Panc1 (cell line): ENCODE results near the gene RASGEF1C. TPM values are rescaled to one million over a fixed set of nuclear protein-coding genes. Genes with fewer than 3 reads are reported as not detected.

Source experiments
- ATAC-seq: fragments of 200-7000 bp; cut with Tn5 transposase; 2 replicates; pipeline ENCODE4 v1.9.1; 2020; ENCODE audit warnings: mild to moderate bottlenecking, moderate library complexity
- BruUV-seq: library from RNA; stranded (reverse); fragments of 400-500 nt; replicated peaks from 2 replicates; lab custom pipeline; 2021; lab: Mats Ljungman, UMichigan
- CTCF ChIA-PET: fragments of 300-600 bp; sonication (Branson Sonifier 250); formaldehyde crosslinking; loops from one replicate; lab custom pipeline; 2022; ENCODE audit warnings: antibody characterized with exemption; lab: Charles Lee
- POLR2A ChIA-PET: fragments of 300-600 bp; sonication (Branson Sonifier 250); formaldehyde crosslinking; loops from one replicate; lab custom pipeline; 2022; ENCODE audit warnings: antibody characterized with exemption; lab: Charles Lee
- DNase-seq: peaks from one replicate; pipeline ENCODE4 v3.0.0-alpha.2; 2010; ENCODE audit warnings: low read depth, low spot score
- H3K27ac ChIP-seq: 2 replicates; pipeline ENCODE4 v1.5.1; 2011; ENCODE audit warnings: mild to moderate bottlenecking, low read length, inconsistent platforms
- H3K27me3 ChIP-seq: fragments of 200-500 bp; sonication (Bioruptor generic); 2 replicates; pipeline ENCODE4 v1.6.0; 2014; ENCODE audit warnings: low read length, inconsistent platforms; ENCODE audit not compliant: control insufficient read depth, insufficient read depth
- H3K36me3 ChIP-seq: fragments of 200-500 bp; sonication (Bioruptor generic); 2 replicates; pipeline ENCODE4 v1.5.1; 2014; ENCODE audit warnings: inconsistent platforms, mild to moderate bottlenecking, low read length, moderate library complexity; ENCODE audit not compliant: control insufficient read depth, insufficient read depth
- H3K4me1 ChIP-seq: 2 replicates; pipeline ENCODE4 v1.5.1; 2011; ENCODE audit warnings: inconsistent platforms, mild to moderate bottlenecking, low read length, moderate library complexity; ENCODE audit not compliant: control insufficient read depth, insufficient read depth
- H3K4me3 ChIP-seq, 2 experiments: 2 replicates each; pipeline ENCODE4 v1.5.1; 2011 to 2012; ENCODE audit warnings: low read depth in 2 of 2, low read length in 2 of 2, mild to moderate bottlenecking in 2 of 2, inconsistent platforms in 1 of 2, moderate library complexity in 1 of 2
- H3K9me3 ChIP-seq: fragments of 200-500 bp; sonication (Bioruptor generic); 2 replicates; pipeline ENCODE4 v1.5.1; 2014; ENCODE audit warnings: low read depth, mild to moderate bottlenecking, inconsistent platforms, low read length, moderate library complexity; ENCODE audit not compliant: control insufficient read depth, insufficient read depth
- CTCF ChIP-seq: fragments of 450-650 bp; IDR thresholded peaks from 2 replicates; pipeline ENCODE4 v1.5.1; 2017; ENCODE audit warnings: mild to moderate bottlenecking
- POLR2AphosphoS5 ChIP-seq: IDR thresholded peaks from 2 replicates; pipeline ENCODE4 v1.6.1; 2012; ENCODE audit warnings: mild to moderate bottlenecking, low read depth, low read length, moderate library complexity
- REST ChIP-seq, 2 experiments: IDR thresholded peaks; 2 replicates each; pipeline ENCODE4 v1.6.1; 2011 to 2012; ENCODE audit warnings: low read depth in 2 of 2, control low read depth in 1 of 2, low read length in 1 of 2, mild to moderate bottlenecking in 1 of 2, moderate library complexity in 1 of 2; ENCODE audit not compliant: insufficient read depth in 1 of 2
- SIN3A ChIP-seq: IDR thresholded peaks from 2 replicates; pipeline ENCODE4 v1.6.1; 2012; ENCODE audit warnings: low read depth, mild to moderate bottlenecking, low read length, moderate library complexity, borderline replicate concordance; ENCODE audit not compliant: insufficient read depth
- TCF7L2 ChIP-seq: IDR thresholded peaks from 2 replicates; pipeline ENCODE4 v1.6.1; 2011; ENCODE audit warnings: mild to moderate bottlenecking, low read depth, low read length, inconsistent platforms
- in situ Hi-C: cut with HindIII; loops from 2 replicates; pipeline ENCODE4 v1.10.0; 2016; ENCODE audit warnings: low sequenced_read_pairs, low pct_unique_long_range_greater_than_20kb
- intact Hi-C: fragments of 100-400 bp; cut with micrococcal nuclease; formaldehyde crosslinking; loops from one replicate; pipeline ENCODE4 v1.10.0; 2022; ENCODE audit not compliant: unreplicated experiment
- total RNA-seq: library from RNA; stranded (reverse); gene quantifications from one replicate; pipeline ENCODE4 v1.2.1, GENCODE V29; 2021; ENCODE audit not compliant: unreplicated experiment

RASGEF1C gene
- total RNA-seq, 1 experiment from 2014 or later: 0.49 TPM

- in situ Hi-C loops (no loop called here), intact Hi-C loops (no loop called here)
- no peaks in the 10 kb centered on the region for H3K27me3 ChIP-seq
- H3K9me3 ChIP-seq: no peaks in the 10 kb centered on the region
- TF ChIP-seq CTCF: no peak
- no peak for TF ChIP-seq REST (IDR thresholded peaks at IDR 0.05; ENCODE audit: insufficient read depth in 1 of 2, low read depth in 2 of 2, low read length in 1 of 2)
- TF ChIP-seq SIN3A: no peak
- TF ChIP-seq POLR2AphosphoS5: no peak
- no peak for TF ChIP-seq TCF7L2
- DNase-seq (no peak), ATAC-seq (no peak)
- H3K27ac ChIP-seq: no peak overlapping the region
- H3K36me3 ChIP-seq: no peaks in the 10 kb centered on the region
- H3K4me1 ChIP-seq: no peaks in the 10 kb centered on the region
- POLR2A ChIA-PET: interaction anchor here (0.7 kb wide), 1 partner anchor 170 kb away, joined by 4 read pairs; no protein-coding TSS in a partner anchor
- H3K4me3 ChIP-seq: no peak overlapping the region
- CTCF ChIA-PET: no interaction called here
- no TSS peak for BruUV-seq
These were observed 94.6 kb downstream of the RASGEF1C start for GRCh38 chr5:180114304-180115003.

GRCh38 chr5:180113660-180114303 lies 95.2 kb downstream of the RASGEF1C start:
- no peaks in the 10 kb centered on the region for H3K27me3 ChIP-seq
- no peaks in the 10 kb centered on the region for H3K9me3 ChIP-seq
- POLR2A ChIA-PET: no interaction called here
- ATAC-seq: no peak
- no TSS peak for BruUV-seq
- CTCF ChIA-PET: no interaction called here
- intact Hi-C loops (no loop called here), in situ Hi-C loops (no loop called here)
- H3K36me3 ChIP-seq: no peaks in the 10 kb centered on the region
- no peaks in the 10 kb centered on the region for H3K4me1 ChIP-seq
- no peak overlapping the region for H3K4me3 ChIP-seq
- no peak for TF ChIP-seq POLR2AphosphoS5
- TF ChIP-seq TCF7L2: no peak
- TF ChIP-seq REST (IDR thresholded peaks at IDR 0.05; ENCODE audit: insufficient read depth in 1 of 2, low read depth in 2 of 2, low read length in 1 of 2): no peak
- TF ChIP-seq SIN3A: no peak
- no peak for TF ChIP-seq CTCF
- DNase-seq: no peak
- no peak overlapping the region for H3K27ac ChIP-seq
